CD4-positive, alpha-beta T cell treated with Interleukin-12 subunit alpha and Interleukin-12 subunit beta, for 1 hour (primary cell): ENCODE measurements around the gene CDX2.

Experiments used
- DNase-seq: peaks from one replicate; pipeline ENCODE4 v3.0.0-alpha.2; 2020

Gene CDX2

GRCh38 chr13:27978301-27978968 is 9.3 kb upstream of the CDX2 start:
- DNase-seq: no peak

GRCh38 chr13:27977476-27978300 is 8.6 kb upstream of the CDX2 start:
- no peak for DNase-seq

DNA sequence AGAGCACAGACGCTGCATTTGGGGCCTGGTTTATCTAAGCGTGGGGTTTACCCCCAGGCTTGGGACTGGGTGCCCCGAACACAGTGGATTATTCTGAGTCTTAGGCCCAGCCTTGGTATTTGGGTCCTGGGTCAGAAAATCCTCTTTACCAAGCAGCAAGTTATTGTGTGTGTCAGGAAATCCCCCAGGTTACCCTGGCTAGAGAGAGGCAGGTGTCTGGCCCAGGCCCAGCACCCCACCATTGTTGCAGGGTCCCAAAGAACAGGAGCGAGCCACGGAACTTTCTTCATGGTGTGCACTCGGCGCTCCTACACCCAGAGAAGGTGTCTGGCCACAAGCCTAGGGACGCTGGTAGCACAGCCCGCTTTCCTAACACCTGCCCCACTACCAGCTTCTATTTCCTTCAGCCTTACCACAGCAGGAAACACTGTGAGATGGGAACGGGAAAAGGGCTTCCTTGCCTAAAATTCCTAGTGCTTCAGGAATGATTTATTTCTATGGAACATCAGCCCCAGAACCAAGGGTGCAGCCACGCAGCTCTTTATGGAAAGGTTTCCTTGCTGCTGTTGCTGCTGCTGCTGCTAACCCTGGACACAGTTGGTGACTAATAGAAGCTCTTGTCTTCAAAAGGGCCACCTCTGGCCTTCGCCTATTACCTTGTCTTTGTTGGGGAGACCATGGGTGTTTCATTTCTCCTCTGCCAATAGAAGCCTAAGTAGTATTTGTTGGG is 7.4 kb upstream of the CDX2 start:
- no peak for DNase-seq

DNA sequence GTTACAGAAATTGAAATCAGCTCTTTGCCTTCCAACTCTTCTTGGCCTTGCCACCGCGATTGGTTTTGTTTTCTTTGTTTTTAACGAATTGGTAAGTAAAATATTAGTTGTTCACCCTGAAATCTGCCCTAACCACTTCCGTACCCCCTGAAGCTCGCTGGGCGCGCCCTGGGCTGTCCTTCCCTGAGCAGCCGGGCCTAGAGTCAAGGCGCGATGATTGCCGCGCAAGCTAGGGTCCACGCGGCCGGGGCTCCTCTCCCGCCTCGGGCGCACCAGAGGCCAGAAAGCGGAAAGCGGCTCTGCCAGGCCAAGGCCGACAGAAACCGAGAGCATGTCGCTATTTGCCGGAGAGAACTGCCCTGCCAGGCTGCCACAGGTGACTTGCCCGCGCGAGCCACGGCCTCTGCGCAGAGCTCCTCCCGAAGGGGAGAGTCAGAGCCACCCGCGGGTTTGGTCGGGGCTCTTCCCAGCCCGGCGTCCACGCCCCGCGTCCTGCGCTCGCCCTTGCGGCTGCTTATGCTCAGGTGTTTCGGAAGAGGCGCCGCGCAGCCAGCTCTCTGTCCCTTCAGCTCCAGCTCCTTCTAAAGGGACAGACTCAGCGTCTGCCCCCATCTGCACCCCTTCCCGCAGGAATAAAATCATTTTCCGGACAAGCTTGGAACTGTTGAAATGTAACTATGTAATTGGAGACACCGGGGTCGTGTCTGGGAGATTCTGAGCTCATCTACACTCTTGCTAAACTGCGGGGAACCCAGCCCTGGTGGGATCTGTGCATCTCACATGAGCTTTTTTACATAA is 6.6 kb upstream of the CDX2 start:
- DNase-seq: no peak

DNA sequence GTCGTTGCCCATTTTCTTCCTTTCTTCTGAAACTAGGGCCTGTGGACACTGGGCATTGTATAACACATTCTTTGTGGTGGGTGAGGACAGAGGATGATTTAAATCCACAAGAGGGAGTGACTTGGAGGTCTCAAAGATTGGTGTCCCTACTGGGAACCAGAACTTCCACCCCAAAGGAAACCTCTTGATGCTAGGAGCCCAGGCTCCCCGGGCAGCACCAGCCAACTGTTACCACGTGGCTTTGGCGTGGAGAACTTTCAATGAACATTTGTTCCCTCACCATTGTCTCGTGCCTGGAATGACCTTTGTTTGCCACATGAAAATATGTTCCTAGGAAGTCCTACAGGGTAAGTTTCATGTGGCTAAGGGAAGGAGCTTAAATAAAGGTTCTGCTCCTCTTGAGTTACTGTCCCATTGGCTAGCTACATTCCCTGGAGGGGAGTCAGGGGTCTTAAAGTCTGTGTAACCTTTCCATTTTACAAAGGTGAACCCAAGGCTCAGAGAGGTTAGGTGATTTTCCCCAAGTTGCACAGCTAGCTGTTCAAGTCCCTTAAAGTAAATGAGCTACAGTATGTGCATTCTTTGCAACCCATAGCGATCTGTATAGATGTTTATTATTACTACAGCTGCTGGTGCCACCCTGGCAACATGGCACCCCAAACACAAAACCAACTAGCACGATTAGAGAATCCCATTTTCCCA is 5.0 kb upstream of the CDX2 start:
- no peak for DNase-seq

DNA sequence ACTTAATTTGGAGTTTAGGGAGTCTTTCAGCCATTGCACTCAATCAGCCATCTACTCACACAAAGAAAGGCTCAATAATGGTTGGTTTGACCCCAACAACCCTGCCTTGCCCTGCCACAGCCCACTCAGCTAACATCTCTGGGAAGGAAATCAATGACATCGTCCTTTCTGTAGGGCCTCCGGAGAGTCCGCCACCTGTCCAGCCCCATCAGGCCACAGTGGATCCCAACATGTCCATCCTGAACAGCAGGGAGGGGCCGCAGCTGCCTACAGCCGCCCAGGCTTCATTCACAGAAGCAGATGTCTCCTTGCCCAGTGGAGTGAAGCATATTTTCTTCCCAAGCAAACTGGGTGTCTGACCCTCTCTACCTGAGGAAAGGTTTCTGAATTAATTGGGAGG is 4.2 kb upstream of the CDX2 start:
- no peak for DNase-seq

DNA sequence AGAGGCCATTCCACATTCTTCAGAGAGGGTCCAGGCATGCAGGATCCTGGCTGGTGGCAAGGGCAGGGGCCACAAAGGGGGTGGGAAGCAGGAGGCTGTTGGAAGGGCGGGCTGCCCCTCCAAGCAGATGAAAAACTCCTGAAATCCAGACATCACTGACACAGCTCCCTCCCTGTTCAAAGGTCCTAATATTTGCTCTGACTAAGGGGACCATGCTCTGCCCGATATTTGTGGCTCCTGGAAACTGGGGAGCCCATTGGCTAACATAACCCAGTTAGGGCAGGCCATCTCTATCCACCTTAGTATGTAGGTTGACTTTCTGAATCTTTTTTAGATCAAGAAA is 3.3 kb upstream of the CDX2 start:
- DNase-seq: no peak

DNA sequence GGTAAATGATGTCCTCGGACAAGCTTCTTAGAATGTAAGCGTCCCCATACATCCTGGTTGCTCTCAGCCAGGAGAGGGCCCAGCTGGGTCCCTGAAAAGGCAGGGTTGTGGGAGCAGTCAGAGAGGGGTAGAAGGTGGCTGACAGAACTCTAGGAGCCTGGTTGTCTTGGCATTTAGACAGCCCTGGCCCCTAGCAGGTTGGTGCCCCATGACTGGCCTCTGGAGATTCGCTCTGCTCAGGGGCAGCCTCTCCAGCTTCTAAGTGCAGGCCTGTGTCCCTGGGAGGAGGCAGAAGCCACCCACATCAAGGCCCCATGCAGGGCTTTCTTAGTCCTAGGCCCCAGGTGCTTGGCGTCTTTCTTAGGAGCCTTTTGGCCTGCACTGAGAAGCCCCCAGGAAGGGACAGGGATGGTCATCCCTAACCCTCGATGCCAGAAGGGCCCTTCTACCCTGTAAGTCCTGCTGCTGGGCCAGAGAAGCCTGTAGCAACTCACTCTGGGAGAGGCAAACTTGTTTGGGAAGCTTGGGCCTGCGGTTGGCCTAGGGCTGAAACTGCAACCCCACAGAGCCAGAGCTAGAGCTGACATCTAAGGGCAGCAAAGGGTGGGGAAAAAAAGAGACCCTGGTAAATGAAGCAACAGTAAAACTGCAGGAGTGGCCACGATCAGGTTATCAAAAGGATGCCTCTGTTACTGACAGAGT is 2.8 kb upstream of the CDX2 start:
- DNase-seq: no peak

DNA sequence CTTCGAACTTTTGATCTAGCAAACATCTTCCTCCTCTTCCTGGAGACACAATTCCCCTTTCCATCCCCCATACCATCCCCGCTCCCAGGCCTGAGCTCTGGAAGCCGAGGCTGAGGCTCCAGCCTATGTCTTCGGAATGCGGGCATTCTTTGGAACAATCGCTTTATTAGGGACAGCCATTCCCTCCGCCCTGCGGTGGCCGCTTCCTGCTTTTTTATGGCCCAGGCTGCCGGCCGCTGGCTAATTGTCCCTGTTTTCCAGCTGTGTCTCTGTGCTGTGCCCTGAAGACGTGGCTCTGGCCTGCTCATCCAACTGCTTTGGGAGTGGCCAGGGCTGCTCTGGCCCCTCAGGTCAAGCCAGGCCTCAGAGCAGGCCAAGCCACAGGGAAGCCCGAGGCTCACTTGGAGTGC is 2.1 kb upstream of the CDX2 start:
- no peak for DNase-seq

DNA sequence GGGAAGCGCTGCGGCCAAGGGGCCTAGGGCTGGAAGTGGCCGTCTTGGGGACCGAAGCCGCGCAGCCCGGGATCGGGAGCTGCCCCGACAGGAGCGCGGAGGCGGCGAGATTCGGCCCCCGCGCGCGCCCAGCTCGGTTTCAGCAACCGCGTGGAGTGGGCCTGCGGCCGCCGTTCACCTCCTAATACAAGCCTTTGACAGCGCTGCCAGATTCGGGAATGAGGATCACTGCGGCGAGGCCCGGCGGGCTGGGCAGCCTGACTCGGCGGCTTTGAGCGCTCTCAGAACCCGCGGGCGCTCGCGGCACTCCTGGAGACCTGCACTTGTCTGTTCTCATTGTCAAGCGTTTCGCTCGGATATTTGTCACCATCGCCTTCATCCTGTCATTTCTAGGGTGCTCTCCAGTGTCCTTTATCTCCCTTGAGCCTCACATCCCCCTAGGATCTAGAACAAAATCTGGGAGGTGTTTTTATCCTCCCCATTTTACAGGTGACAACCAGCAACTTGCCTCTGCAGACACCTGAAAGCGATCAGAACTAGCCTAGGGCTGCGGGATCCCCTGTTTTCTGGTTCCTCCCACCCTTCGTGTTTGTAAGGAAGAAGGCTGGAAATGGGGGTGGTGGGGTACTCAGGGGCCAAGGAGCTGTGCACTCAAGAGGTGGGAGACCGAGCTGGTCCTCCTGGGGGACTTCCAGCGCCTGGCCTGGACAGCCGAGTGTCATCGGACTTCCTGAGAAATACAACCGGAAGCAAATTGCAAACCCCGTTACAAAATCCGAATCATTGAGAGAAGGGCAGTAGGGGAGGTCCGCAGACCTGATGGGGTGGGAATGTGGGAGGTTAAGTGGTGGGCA is 1.5 kb upstream of the CDX2 start:
- no peak for DNase-seq

GRCh38 chr13:27969866-27970229 is 733 bp upstream of the CDX2 start:
- no peak for DNase-seq

DNA sequence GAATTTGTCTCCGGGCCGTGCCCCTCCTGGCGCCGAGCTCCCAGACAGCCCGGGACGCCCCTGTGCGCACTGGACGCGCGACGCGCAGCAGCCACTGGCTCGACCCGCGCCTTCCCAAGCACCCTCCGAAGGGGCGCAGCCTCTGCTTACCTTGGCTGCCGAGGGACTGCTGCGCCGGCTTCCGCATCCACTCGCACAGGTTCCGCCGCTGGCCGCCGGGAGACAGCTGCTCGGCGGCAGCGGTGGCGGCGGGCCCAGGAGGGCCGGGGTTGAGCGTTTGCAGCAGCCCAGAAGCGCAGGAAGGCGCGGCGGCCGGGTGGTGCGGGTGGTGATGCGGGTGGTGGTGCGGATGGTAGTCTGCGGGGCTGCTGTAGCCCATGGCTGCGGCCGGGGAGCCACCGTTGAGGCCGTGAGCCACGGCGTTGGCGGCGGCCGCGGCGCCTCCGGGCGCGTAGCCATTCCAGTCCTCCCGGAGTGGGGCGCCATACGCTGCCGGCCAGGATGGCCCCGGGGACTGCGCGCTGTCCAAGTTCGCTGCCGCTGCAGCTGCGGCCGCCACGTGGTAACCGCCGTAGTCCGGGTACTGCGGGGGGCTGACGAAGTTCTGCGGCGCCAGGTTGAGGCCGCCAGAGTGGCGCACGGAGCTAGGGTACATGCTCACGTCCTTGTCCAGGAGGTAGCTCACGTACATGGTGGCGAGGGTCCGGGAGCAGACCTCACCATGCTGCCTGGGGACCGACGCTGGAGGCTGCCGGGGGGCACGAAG is 616 bp downstream of the CDX2 start:
- DNase-seq: no peak

GRCh38 chr13:27967736-27968315 is 1.3 kb downstream of the CDX2 start:
- DNase-seq: no peak

DNA sequence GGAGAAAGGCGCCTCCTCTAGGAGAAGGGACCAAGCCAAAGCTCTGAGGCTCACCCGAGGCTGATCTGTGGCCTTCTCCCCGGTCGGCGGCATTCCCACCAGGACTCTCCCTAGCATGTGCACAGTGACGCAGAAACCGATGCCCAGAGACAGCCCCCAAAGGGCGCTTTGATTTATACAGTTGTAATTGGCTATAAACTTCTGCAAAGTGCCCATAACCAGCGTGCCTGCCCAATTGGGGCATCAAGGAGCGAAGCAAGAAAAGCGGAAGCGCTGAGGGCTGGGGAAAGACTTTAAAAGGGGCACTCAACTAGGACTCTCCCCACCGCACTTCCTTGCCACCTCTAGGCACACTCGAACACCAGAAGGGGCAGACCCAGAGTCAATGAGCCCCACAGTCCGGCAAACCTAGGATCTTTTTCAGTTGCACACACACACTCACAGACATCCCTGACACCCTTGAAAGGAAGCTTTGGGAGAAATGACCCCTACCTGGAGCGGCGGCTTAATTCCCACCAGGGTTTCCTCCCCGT is 1.8 kb downstream of the CDX2 start:
- no peak for DNase-seq

GRCh38 chr13:27966641-27967202 is 2.4 kb downstream of the CDX2 start:
- no peak for DNase-seq

DNA sequence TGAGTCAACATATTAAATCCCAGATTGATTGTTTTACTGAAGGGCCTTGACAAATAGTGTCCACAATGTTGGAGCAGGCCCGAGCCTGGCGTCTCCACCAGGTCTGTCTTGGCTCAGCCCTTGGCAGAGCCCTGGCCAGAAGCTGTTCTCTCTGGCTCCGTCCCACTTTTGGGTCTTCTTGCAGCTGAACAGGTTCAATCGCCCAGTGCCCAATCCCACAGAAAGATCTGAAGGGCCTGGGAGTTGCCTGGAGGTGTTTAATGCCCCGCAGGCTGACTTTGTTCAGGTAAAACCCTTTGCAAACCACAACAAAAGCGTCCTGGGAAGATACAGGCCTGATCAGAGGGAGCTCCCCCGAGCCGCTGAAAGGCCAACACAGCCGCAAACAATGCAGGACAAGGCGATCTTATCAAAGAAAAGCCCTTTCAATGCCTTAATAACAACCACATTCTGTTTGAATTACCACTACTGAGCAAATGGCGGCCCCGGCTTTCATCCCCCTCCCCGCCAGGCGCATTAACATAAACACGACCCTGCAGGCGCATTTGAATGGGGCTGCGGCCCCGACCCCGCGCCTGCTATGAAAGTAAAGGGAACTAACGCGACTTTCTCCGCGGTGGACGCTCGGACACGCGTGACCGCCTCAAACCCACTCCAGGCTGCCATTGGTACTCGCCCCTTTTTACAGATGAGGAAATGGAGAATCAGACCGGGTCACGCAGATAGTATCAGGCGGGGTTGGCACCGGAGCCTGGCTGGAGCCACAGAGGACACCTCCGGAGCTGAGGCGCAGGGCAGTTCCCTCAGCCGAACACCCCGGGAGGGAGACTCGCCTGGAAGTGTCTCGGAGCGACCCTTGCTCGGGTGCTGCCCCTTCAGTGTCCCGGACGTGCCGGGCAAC is 3.1 kb downstream of the CDX2 start:
- DNase-seq: no peak

- no peak for DNase-seq
These were observed 3.8 kb downstream of the CDX2 start for GRCh38 chr13:27965343-27965739.

- no peak for DNase-seq
These were observed 4.3 kb downstream of the CDX2 start for GRCh38 chr13:27964741-27965323.
